WI38 (cell line): Measurements from ENCODE around the gene ZNF680.

ENCODE experiments used
- H3K4me3 ChIP-seq: 2 replicates; pipeline ENCODE4 v1.5.1; 2011; ENCODE audit warnings: low read depth, mild to moderate bottlenecking, control low read depth, low read length
- TF ChIP-seq, protein P1 (sequence below): IDR thresholded peaks from 2 replicates; pipeline ENCODE4 v1.5.1; 2012; ENCODE audit warnings: low read depth, mild to moderate bottlenecking, control low read depth, low read length

The ZNF680 gene

DNA sequence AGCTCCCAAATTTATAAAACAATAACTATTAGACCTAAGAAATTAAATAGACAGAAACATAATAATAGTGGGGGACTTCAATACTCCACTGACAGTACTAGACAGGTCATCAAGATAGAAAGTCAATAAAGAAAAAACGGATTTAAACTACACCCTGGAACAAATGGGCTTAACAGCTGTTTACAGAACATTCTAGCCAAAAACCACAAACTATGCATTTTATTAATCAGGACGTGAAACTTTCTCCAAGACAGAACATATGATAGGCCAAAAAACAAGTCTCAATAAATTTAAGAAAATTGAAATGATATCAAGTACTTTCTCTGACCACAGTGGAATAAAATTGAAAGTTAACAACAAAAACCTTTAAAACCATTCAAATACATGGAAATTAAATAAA lies 46.4 kb downstream of the ZNF680 start:
- TF ChIP-seq, protein P1, sequence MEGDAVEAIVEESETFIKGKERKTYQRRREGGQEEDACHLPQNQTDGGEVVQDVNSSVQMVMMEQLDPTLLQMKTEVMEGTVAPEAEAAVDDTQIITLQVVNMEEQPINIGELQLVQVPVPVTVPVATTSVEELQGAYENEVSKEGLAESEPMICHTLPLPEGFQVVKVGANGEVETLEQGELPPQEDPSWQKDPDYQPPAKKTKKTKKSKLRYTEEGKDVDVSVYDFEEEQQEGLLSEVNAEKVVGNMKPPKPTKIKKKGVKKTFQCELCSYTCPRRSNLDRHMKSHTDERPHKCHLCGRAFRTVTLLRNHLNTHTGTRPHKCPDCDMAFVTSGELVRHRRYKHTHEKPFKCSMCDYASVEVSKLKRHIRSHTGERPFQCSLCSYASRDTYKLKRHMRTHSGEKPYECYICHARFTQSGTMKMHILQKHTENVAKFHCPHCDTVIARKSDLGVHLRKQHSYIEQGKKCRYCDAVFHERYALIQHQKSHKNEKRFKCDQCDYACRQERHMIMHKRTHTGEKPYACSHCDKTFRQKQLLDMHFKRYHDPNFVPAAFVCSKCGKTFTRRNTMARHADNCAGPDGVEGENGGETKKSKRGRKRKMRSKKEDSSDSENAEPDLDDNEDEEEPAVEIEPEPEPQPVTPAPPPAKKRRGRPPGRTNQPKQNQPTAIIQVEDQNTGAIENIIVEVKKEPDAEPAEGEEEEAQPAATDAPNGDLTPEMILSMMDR: no peak
- no peak overlapping the region for H3K4me3 ChIP-seq

DNA sequence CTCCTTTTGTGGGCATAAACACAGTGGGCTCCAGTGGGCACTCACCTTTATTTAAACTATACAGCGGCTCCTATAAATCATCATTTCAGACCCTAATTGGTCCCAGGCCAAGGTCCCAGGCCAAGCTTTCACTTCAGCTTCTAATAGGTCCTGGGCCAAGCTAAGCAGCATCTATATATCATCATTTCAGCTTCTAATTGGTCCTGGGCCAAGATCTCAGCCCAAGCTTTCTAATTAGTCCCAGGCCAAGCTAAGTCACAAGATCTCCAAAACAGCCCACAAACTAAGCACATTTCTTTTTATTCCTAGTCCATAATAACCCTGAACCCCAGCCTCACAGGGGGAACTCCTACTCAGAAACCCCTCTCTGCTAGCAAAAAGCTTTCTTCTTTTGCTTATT lies 47.1 kb downstream of the ZNF680 start:
- H3K4me3 ChIP-seq: no peak overlapping the region
- TF ChIP-seq, protein P1: no peak

DNA sequence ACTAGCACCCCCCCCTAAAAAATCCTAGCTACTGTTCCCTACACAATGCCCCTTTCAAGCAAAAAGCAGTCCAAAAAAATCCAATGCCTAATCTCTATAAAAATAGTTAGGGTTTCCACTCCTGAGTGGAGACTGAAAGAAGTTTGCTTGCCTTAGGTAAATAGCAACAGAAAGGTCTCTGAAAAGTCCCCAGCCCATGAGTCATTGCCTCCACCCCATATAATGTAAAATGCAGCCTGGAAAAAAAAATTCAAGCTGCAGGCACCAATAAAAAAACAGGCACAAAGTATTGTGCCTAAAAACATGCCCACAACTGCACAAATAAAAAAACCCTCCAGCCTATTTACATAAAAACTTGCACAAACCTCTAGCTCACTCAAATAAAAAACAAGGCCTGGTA lies 47.5 kb downstream of the ZNF680 start:
- TF ChIP-seq, protein P1: no peak
- H3K4me3 ChIP-seq: no peak overlapping the region

DNA sequence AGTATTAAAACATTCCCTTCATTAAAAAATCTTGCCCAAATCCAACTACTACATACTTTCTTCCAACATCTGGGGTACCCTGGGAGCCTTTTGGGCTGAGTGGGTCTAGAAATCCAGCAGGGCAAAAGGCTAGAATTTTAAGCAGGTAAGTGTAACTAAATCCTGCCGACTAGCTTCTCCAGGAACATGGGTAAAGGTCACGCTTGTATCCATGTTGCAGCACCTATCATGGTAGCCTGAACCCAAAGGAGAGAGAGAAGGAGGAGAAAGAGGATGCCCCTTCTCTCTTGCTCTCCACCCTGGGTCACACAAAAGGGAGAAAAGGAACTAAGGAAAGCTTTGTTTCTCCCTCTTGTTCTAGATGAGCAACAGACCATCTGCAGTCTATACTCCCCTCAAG lies 53.3 kb downstream of the ZNF680 start:
- H3K4me3 ChIP-seq: no peak overlapping the region
- TF ChIP-seq, protein P1: no peak

DNA sequence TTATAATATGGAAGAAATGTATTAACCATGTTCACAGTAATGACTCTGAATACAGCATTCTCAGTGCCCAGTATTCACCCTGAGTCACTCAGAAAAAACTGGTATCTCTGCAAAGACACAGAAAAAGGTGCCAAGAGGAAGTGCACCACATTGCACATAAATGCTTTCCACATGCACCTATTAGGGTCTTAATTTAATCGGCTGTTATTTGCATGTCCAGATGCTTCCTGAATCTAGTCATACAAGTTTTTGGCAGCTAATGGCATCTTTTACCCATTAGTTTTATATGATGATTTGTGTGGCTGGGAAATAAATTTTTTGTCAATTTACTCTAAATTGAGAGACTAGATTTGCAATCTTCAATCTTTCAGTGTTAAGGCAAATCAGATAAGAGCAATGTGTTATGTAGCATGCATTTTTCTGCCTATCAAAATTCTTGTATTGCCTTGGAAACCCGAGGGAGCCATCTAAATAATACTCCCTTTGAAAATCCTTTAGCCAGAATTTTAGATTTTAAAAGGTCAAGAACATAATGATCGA lies 58.2 kb downstream of the ZNF680 start:
- TF ChIP-seq, protein P1: no peak

DNA sequence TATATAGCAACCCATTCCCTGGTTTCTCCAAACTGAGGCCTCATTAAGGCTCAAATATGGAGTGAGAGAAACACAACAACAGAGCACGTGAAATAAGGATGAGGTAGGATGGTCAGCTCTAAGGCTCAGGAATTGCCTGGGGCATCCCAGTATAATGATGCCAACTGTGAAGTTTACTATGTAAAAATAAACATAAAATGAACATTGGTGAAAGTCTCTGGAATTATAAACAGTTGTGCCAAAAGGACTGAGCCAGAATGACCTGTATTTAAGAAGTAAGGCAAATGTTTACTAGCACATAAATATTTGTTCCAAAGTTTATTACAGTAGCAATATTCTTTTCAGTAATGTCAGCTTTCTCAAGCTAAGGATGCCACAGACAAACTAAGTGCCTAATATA lies 64.6 kb downstream of the ZNF680 start:
- TF ChIP-seq, protein P1: no peak
- no peak overlapping the region for H3K4me3 ChIP-seq

More for the DNA sequence above, 58.2 kb downstream of the ZNF680 start:
- H3K4me3 ChIP-seq: no peak overlapping the region

DNA sequence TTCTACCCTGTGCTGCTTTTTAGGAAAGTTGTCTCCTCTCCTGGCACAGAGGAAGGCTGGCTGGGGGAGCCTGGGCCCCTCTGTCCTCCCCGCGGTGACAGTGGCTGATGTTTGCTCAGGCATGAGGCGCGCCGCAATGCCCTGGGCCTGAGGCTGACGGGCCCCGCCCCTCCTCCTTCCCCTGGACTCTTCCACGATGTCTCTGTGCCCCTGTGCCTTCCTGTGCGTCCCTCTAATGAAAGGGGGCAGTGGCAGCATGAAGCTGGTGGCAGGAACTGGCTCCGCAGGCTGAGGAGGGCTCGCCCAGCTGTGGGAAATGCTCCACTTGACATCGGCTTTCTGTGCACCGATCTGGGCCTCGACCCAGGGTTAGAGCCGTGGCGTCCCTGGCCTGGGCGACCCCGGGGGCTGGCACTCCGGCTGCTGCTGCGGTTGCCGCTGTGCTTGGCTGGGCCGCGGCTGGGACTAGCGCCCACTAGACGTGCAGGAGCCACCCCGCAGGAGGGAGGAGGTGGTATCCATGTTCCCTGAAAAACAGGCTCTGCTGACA lies 67.9 kb downstream of the ZNF680 start:
- no peak overlapping the region for H3K4me3 ChIP-seq

More for the DNA sequence above, 67.9 kb downstream of the ZNF680 start:
- TF ChIP-seq, protein P1: no peak
